HepG2 (cell line): ENCODE data around the gene ZNF121. TPM values are rescaled to one million over a fixed set of nuclear protein-coding genes. Genes with fewer than 3 reads are reported as not detected.

Experiments used
- CCAR2 ChIP-seq: fragments of 200-400 bp; formaldehyde crosslinking; optimal IDR thresholded peaks from 2 replicates; pipeline ENCODE3; 2018; ENCODE audit warnings: low read depth, mild to moderate bottlenecking, low read length, moderate library complexity
- CEBPB ChIP-seq: IDR thresholded peaks from 2 replicates; pipeline ENCODE4 v1.6.1; 2011; ENCODE audit warnings: low read depth, low read length, improper control_type of control experiment, borderline replicate concordance
- CEBPG ChIP-seq: IDR thresholded peaks from 2 replicates; pipeline ENCODE4 v1.6.1; 2016
- FOXA1 ChIP-seq, 2 experiments: fragments of 450-650 bp in 1 of 2; sonication (generic) in 1 of 2; formaldehyde crosslinking in 1 of 2; IDR thresholded peaks; 2 replicates each; pipeline versions ENCODE4 v1.4.0 to v1.6.1; 2016 to 2020; ENCODE audit warnings: missing genetic modification reagents in 1 of 2
- GTF2F1 ChIP-seq: fragments of 150-350 bp; IDR thresholded peaks from 2 replicates; pipeline ENCODE4 v1.6.1; 2014; ENCODE audit warnings: low read length
- HDAC6 ChIP-seq: fragments of 200-600 bp; sonication (generic); IDR thresholded peaks from 2 replicates; pipeline ENCODE4 v1.7.0; 2017; ENCODE audit warnings: mild to moderate bottlenecking, antibody characterized with exemption, low read length, low read depth
- MED8 ChIP-seq: sonication (generic); formaldehyde crosslinking; IDR thresholded peaks from 2 replicates; pipeline ENCODE4 v1.8.1; 2023; ENCODE audit warnings: mild to moderate bottlenecking, missing genetic modification reagents; ENCODE audit not compliant: insufficient replicate concordance
- NR2F1 ChIP-seq, 2 experiments: fragments of 450-650 bp in 1 of 2; formaldehyde crosslinking in 1 of 2; IDR thresholded peaks; 2 replicates each; pipeline versions ENCODE4 v1.5.0 to v1.6.1; 2016 to 2020; ENCODE audit warnings: mild to moderate bottlenecking in 1 of 2, missing compliant biosample characterization in 1 of 2, missing genetic modification reagents in 1 of 2, moderate library complexity in 1 of 2
- SRF ChIP-seq: IDR thresholded peaks from 2 replicates; pipeline ENCODE4 v1.6.1; 2011; ENCODE audit warnings: mild to moderate bottlenecking, low read depth, low read length, moderate library complexity
- ZNF207 ChIP-seq: fragments of 450-650 bp; IDR thresholded peaks from 2 replicates; pipeline ENCODE4 v1.6.1; 2016; ENCODE audit warnings: antibody characterized with exemption, borderline replicate concordance
- ZNF337 ChIP-seq: sonication (generic); formaldehyde crosslinking; IDR thresholded peaks from 2 replicates; pipeline ENCODE4 v1.5.1; 2020; ENCODE audit warnings: missing genetic modification reagents, low read depth, mild to moderate bottlenecking, borderline replicate concordance
- ZNF550 ChIP-seq: sonication (generic); formaldehyde crosslinking; IDR thresholded peaks from 2 replicates; pipeline ENCODE4 v1.4.0; 2020; ENCODE audit warnings: mild to moderate bottlenecking, missing genetic modification reagents, borderline replicate concordance
- ZNF563 ChIP-seq: sonication (generic); formaldehyde crosslinking; IDR thresholded peaks from 2 replicates; pipeline ENCODE4 v1.8.0; 2022; ENCODE audit warnings: mild to moderate bottlenecking, moderate library complexity, missing genetic modification reagents
- polyA plus RNA-seq, 8 experiments: library from polyadenylated mRNA; depleted of rRNA in 3 of 8; stranded (reverse) in 7 of 8; unstranded in 1 of 8; fragments of >200 nt; fragmentation: Illumina TruSeq in 4 of 8; extraction: Trizol in 4 of 8; gene quantifications; 2 replicates each; pipeline versions ENCODE4 v1.2.1 to v1.2.3, GENCODE V29; 2011 to 2016; ENCODE audit warnings: low read depth in 4 of 8, missing spikeins in 1 of 8, mixed read lengths in 1 of 8; ENCODE audit not compliant: insufficient read depth in 1 of 8
- total RNA-seq, 5 experiments: library from RNA; depleted of rRNA; stranded (reverse); fragments of >200 nt; fragmentation: Illumina TruSeq; extraction: Trizol; gene quantifications; 2 replicates each; pipeline ENCODE4 v1.2.3, GENCODE V29; 2016; ENCODE audit warnings: low read depth in 1 of 5
- TF ChIP-seq, protein P1 (sequence below): sonication (generic); formaldehyde crosslinking; IDR thresholded peaks from 2 replicates; pipeline ENCODE4 v1.4.0; 2020; ENCODE audit warnings: missing genetic modification reagents
- TF ChIP-seq, protein P2 (sequence below): sonication (generic); formaldehyde crosslinking; IDR thresholded peaks from 2 replicates; pipeline ENCODE4 v1.5.0; 2020; ENCODE audit warnings: mild to moderate bottlenecking, missing genetic modification reagents
- TF ChIP-seq, protein P3 (sequence below): sonication (generic); formaldehyde crosslinking; IDR thresholded peaks from 2 replicates; pipeline ENCODE4 v1.8.0; 2023; ENCODE audit warnings: mild to moderate bottlenecking, missing genetic modification reagents
- TF ChIP-seq, protein P4 (sequence below): sonication (generic); formaldehyde crosslinking; IDR thresholded peaks from 2 replicates; pipeline ENCODE4 v1.4.0; 2020; ENCODE audit warnings: missing genetic modification reagents, borderline replicate concordance

ZNF121 gene
- total and polyA plus RNA-seq, 2 of the 13 experiments (the other 11 are each of a cell fraction or from before 2014, with no cell fraction given), result 7.8 to 56.3 TPM

DNA sequence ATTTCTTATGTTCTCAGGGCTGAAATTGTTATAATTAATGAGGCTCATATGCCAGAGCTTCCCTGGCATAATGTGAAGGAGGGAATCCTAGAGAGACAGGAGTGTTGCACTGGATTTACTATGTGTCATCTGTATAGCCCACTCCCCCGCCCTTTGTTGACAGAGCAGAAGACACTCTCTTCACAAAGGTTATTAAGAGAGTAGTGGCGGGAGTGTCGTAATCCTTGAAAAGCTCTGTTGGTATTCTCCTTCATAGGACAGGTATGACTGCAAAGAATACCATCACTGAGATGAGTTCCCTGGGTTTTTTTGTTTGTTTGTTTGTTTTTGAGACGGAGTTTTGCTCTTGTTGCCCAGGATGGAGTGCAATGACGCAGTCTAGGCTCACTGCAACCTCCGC lies 14.0 kb downstream of the ZNF121 start (continued):
- TF ChIP-seq, protein P1, sequence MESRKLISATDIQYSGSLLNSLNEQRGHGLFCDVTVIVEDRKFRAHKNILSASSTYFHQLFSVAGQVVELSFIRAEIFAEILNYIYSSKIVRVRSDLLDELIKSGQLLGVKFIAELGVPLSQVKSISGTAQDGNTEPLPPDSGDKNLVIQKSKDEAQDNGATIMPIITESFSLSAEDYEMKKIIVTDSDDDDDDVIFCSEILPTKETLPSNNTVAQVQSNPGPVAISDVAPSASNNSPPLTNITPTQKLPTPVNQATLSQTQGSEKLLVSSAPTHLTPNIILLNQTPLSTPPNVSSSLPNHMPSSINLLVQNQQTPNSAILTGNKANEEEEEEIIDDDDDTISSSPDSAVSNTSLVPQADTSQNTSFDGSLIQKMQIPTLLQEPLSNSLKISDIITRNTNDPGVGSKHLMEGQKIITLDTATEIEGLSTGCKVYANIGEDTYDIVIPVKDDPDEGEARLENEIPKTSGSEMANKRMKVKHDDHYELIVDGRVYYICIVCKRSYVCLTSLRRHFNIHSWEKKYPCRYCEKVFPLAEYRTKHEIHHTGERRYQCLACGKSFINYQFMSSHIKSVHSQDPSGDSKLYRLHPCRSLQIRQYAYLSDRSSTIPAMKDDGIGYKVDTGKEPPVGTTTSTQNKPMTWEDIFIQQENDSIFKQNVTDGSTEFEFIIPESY (CRISPR knock-in tag), result 0 out of 2 replicates have a peak, but pooled peaks have one; percentile 32
- TF ChIP-seq FOXA1 (IDR thresholded peaks at IDR 0.05), result no peak
- TF ChIP-seq FOXA1 (CRISPR knock-in tag; IDR thresholded peaks at IDR 0.05), result peak; percentile 77
- TF ChIP-seq ZNF337 (CRISPR knock-in tag), result no peak
- peak; percentile 75 for TF ChIP-seq CEBPG (CRISPR knock-in tag)
- TF ChIP-seq ZNF563 (CRISPR knock-in tag), result no peak
- TF ChIP-seq ZNF207, result no peak
- no peak for TF ChIP-seq HDAC6
- peak; percentile 68; the same call in 1 of the 2 replicates for TF ChIP-seq CEBPB
- TF ChIP-seq ZNF550 (CRISPR knock-in tag), result no peak
- no peak for TF ChIP-seq MED8 (CRISPR knock-in tag)
- TF ChIP-seq, protein P2, sequence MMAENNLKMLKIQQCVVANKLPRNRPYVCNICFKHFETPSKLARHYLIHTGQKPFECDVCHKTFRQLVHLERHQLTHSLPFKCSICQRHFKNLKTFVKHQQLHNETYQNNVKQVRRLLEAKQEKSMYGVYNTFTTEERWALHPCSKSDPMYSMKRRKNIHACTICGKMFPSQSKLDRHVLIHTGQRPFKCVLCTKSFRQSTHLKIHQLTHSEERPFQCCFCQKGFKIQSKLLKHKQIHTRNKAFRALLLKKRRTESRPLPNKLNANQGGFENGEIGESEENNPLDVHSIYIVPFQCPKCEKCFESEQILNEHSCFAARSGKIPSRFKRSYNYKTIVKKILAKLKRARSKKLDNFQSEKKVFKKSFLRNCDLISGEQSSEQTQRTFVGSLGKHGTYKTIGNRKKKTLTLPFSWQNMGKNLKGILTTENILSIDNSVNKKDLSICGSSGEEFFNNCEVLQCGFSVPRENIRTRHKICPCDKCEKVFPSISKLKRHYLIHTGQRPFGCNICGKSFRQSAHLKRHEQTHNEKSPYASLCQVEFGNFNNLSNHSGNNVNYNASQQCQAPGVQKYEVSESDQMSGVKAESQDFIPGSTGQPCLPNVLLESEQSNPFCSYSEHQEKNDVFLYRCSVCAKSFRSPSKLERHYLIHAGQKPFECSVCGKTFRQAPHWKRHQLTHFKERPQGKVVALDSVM, result peak; percentile 18; the same call in 1 of the 2 replicates
- TF ChIP-seq, protein P3, sequence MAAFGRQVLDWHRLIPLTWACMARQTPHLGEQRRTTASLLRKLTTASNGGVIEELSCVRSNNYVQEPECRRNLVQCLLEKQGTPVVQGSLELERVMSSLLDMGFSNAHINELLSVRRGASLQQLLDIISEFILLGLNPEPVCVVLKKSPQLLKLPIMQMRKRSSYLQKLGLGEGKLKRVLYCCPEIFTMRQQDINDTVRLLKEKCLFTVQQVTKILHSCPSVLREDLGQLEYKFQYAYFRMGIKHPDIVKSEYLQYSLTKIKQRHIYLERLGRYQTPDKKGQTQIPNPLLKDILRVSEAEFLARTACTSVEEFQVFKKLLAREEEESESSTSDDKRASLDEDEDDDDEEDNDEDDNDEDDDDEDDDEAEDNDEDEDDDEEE, result no peak
- TF ChIP-seq CCAR2, result no peak
- TF ChIP-seq SRF, result no peak
- TF ChIP-seq, protein P4, sequence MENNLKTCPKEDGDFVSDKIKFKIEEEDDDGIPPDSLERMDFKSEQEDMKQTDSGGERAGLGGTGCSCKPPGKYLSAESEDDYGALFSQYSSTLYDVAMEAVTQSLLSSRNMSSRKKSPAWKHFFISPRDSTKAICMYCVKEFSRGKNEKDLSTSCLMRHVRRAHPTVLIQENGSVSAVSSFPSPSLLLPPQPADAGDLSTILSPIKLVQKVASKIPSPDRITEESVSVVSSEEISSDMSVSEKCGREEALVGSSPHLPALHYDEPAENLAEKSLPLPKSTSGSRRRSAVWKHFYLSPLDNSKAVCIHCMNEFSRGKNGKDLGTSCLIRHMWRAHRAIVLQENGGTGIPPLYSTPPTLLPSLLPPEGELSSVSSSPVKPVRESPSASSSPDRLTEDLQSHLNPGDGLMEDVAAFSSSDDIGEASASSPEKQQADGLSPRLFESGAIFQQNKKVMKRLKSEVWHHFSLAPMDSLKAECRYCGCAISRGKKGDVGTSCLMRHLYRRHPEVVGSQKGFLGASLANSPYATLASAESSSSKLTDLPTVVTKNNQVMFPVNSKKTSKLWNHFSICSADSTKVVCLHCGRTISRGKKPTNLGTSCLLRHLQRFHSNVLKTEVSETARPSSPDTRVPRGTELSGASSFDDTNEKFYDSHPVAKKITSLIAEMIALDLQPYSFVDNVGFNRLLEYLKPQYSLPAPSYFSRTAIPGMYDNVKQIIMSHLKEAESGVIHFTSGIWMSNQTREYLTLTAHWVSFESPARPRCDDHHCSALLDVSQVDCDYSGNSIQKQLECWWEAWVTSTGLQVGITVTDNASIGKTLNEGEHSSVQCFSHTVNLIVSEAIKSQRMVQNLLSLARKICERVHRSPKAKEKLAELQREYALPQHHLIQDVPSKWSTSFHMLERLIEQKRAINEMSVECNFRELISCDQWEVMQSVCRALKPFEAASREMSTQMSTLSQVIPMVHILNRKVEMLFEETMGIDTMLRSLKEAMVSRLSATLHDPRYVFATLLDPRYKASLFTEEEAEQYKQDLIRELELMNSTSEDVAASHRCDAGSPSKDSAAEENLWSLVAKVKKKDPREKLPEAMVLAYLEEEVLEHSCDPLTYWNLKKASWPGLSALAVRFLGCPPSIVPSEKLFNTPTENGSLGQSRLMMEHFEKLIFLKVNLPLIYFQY (CRISPR knock-in tag), result no peak
- no peak for TF ChIP-seq NR2F1 (CRISPR knock-in tag; IDR thresholded peaks at IDR 0.05)
- TF ChIP-seq GTF2F1, result no peak
